Activated CD8-positive, alpha-beta memory T cell treated with anti-CD3 and anti-CD28 coated beads, Interleukin-2, amount 50 U/mL, for 4 hours (primary cell): Measurements from ENCODE around the gene KRT33B.
"Not testable (repeated sequence)": the region's sequence is repeated elsewhere in the genome, so short reads cannot be mapped to it uniquely, and the experiment has no call there.

Experiments used
- DNase-seq: peaks from one replicate; pipeline ENCODE4 v3.0.0-alpha.2; 2020

Gene KRT33B

DNA sequence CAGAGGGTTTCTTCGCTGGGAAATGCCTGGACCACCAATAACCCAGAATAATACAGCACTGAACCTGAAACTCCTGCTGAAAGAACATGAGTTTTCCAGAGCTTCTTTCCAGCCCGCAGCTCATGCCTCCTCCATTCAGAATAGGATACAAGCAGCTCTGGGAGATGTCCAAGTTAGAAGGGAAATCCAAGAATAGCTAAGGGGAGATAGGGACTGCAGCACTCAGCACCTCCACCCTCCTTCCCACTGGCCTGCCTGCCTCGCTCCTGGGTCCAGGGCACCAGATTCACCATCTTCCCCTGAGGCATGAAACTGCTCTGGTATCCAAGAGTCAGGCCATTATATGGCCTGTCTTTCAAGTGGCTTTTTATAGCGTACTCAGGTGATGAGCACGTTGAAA lies 23.7 kb upstream of the KRT33B start:
- no peak for DNase-seq

DNA sequence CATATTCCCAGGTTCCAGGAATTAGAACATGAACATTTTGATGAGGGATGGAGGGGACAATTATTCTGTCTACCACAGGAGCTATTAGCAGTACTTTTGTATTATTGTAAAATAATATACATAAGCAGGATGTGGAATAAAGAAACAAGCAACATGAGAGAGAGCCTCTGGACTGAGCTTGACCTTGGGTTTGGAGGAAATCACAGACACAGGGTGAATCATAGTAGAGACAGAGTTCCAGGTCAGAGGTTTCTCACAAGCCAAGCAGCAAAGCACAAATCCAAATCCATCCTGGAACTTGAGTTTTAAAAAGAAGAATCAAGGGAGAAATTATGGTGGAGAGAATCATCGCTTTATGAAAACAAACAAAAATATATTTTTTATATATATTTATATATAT lies 22.7 kb upstream of the KRT33B start:
- no peak for DNase-seq

DNA sequence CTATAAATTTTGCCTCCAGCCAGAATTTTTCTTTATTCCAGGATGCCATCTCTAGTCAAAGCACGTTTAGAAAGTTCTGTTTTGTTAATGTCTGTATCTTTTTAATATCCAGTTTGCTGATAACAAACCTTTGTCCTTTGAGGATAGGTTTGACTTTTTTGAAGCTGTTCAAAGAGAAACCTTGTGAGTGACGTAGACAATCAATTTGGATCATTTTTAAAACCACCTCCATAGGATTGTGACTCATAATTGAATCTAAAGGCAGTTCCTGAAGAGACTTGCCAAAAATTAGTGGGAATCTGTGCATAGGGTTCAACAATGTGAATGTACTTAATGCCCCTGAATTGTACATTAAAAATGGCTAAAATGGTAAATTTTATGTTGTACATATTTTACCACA lies 21.9 kb upstream of the KRT33B start:
- DNase-seq: no peak

DNA sequence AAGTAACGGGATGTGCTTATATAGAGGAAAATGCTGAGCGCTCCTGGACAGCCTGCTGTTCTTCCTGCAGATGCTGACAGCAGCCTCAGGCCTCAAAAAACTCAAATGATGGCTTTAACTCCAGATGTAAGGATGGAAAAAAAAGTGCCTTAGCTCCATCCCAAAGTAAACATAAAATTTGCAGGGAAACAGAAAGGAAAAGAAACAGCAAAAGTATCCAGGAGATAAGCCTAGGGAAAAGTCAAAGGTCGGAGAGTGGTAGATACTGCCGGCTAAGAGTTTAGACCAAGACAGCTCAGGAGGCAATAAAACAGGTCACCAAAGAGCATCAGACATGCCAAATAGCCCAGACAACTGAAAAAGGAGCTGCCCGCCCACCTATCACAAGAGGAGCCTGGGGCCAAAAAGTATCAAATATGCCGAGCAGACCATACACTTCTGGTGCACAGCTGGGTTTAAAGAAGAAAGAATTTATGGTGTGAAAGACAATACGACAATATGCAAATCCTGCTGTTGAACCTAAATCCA lies 20.9 kb upstream of the KRT33B start:
- DNase-seq: no peak

DNA sequence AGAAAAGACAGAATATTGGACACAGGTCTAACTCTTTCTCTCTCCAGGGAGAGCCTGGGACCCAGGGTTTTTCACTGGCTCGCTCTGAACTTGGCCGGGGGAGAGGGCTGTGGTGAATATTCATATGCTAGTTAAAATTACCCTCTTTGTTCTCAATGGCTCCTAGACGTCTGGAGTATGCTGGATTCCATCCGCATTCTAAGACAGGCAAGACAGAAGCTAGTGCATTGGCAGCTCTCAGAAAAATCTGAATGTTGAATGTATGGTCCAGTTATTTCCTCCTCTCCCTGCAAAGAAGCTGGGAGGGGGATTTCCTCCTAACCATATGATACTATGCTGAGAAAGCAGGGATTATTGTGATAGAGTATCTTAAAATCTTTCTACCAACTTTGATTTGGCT lies 18.1 kb upstream of the KRT33B start:
- DNase-seq: no peak

DNA sequence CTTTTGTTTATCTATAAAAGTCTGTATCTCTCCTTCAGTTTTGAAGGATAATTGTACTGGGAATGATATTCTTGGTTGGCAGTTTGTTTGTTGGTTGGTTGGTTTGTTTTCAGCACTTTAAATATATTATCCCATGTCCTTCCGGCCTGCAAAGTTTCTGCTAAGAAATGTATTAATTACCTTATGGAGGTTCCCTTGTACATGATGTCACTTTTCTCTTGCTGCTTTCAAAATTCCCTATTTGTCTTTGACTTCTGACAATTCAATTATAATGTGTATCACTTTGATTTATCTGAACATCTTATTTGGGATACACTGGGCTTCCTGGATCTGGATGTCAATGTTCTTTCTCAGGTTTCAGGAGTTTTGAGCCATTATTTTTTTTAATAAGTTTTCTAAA lies 16.6 kb upstream of the KRT33B start:
- no peak for DNase-seq

DNA sequence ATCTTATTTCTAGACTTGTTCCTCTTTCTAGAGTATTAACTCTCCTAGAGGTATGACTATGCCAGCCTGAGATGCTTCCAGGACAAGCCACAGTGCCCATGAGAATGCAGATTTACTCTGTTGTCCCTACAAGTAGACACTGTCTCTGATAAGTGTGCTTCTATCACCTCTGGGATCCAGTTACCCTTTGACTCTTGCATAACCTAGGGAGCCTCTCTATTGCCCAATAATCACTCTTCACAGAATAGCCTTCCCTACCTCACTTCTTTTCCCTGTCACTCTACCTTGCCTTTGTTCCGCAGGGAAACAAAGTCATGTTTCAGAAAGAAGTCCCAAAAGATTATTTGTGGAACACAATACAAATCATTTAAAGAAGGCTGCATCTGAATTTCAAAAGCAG lies 14.1 kb upstream of the KRT33B start:
- DNase-seq: no peak

DNA sequence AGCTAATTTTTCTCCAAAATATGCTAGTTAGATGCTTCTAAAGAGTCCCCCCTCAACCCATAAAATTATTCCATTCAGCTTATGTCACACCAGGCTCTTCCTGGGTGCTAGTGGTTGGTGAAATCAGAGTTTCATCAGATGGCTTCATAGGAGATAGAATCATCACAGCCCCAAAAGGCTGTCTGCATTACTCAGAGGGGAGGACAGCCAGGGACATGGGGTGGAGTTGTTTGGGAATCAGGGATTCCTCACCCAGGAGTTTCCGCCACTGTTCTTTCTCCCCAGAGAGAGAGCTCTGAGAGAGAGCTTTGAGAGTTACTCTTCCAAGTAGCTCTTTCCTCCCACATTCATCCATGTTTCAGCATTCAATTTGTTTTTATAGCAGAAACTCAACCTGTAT lies 12.8 kb upstream of the KRT33B start:
- no peak for DNase-seq

DNA sequence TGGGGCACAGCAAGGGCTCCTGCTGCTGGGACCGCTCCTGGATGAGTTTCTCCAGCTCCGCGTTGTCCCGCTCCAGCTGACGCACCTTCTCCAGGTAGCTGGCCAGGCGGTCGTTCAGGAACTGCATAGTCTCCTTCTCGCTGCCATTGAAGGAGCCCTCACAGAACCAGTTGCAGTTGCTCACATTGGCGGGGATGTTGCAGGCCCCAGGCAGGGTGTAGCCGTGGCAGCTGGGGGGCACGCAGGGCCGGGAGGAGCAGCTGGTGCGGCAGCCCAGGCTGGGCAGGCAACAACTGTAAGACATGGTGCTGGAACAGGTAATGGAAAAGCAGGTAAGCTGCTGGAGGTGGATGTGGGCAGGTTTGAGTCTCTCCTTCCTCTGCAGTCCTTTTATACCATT lies 12.3 kb upstream of the KRT33B start, which contains the start of gene KRT34:
Gene KRT34 (minus strand): TSS at position 364 of the 400 bp plus-strand sequence. CDS start 60 bp downstream, at position 304.
- DNase-seq: not testable (repeated sequence)

DNA sequence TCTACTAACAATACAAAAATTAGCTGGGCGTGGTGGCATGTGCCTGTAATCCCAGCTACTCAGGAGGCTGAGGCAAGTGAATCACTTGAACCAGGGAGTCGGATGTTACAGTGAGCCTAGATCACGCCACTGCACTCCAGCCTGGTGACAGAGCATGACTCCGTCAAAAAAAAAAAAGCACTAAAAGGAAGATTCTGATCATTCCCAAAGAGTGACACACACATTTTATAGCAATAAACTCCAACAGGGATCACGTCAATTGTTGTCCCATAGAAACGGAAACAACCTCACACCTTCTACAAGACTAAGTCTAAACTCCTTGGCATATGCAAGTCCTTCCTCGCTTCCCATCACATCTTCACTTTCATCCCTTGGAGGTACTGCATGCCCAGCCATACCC lies 10.5 kb upstream of the KRT33B start:
- not testable (repeated sequence) for DNase-seq

DNA sequence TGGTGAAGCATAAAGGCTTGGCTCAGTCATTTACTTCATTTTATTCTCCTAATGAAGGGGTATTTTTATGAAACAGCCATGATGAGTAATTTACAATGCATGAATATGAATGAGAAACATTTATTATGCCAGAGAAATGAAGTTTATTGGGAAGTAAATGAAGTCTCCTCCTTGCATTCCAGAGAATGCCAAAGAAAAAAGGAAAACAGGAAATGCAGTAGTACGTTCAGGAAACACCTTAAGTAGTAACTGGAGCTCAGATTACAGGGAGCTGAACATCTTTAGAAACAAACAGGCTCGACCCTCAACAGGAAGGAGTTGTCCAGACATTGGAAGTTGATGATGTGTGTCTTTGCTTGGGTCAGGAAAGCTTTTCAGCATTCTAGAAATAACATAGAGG lies 7.9 kb upstream of the KRT33B start:
- no peak for DNase-seq

DNA sequence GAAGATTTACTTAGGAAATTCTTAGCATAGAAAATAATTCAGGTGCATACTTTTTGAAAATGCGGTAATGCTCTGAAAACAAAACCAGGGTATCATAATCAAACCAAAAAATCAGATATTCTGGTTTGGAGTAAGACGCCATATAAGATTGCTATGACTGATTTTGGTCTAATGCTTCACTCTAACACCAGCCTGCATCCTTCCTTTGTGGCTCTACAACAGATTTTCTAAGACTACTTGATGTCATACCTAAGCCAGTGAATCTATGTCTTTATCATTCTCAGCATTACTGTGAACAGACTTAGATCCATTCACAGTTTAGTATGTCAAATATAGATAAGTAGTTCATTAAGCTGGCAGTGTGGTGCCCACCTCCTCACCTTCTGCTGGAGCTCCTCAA lies 590 bp downstream of the KRT33B start:
- DNase-seq: no peak

DNA sequence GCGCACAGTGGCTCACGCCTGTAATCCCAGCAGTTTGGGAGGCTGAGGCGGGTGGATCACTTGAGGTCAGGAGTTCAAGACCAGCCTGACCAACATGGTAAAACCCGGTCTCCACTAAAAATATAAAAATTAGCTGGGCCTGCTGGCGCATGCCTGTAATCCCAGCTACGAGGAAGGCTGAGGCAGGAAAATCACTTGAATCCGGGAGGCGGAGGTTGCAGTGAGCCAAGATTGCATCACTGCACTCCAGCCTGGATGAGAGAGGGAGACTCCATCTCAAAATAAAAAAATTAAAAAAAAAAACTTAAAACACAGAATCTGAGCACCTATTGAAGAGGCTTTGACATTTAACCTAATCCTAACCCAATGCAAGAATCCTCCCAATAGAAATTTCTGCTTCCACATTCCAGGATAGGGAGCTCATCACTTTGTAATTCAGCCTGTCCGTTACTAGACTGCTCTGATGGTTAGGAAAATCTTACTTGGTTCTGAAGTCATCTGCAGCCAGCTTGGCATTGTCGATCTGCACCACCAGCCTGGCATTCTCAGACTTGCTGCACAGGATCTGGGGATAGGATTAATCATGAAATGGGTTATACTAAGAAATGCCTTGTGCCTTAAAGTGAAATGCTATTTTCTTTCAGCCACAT lies 2.1 kb downstream of the KRT33B start:
- DNase-seq: no peak

DNA sequence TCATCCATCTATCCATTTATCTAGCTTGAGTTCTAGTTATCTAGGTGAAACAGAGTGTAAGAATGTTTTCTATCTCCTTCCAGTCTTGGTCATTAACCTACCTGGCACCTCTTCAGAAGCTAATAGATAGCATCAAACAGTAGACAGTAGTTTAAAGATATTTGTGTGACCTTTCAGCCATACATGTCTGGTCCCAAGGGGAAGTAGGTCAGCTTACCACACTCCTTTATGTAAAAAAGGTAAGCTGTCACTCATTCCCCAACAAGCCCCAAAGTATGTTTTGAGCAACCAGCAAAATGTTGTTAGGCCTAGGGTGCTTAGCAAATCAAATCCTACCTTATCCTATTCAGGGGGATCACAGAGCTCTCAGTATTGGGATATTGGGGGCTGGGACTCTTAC lies 3.5 kb downstream of the KRT33B start:
- no peak for DNase-seq

DNA sequence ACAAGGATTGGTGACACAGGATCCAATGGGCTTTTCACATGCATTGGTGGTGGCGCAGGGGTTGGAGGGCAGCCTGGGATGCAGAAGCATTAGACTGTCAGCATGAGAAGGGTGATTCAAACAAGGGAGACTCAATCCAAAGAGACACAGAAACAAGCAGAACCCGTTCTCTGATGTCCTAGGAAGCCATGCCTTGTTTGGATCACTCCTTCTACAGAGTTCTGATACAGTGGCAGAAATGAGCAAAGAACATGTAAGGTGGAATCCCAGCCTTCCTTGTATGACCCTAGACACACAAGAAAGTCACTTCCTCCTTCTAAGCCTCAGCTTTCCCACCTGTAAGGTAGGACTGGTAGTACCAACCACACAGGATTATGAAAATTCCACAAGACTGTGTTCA lies 5.7 kb downstream of the KRT33B start:
- DNase-seq: no peak

DNA sequence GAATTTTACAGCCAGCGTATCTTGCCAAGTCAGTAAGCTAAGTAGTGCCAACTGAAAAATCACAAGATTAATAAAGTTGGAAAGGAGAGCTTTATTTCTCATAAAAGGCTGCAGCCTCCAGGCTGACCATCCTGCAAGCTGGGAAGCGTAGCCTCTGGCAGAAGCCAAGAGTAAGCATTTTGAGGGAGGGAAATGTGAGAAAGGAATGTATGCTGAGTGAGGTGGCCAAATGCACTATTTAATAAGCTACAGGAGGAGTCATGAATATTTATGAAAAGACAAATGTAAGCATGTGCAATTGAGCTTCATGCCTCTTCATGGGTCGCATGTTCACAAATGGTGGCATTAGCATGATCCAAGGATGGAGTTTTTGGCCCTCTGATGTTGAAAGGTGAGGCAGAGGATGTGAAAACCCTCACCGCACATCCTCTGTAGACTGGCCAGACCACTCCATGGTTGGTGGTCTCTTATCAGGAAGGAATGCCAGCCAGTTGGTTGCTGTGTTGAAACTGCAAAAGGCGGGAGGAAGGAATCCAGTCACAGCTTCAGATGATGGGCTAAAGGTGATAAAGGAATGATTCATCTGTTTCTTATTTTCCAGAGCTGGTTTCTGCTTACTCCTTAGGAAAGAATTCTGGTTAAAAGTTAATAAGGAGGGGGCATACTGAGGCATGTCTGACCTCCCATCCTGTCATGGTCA lies 9.2 kb downstream of the KRT33B start:
- DNase-seq: no peak

DNA sequence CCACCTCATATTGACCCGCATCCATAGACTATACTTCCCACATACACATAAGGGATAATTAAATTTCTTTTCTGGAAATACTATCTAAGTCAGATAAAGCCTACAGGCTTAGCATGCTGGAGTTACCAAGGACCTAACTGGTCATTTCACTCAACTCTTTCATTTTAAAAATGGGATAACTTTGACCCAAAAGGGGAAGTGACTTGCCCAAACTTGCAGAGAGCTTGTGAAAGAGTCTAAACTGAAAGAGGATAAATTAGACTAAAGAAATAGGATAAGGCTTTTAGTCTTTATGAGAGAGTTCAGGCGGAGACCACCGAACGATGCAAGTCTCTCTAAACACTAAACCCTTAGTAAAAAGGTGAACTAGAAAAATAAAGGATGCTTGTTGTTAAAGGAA lies 15.1 kb downstream of the KRT33B start:
- DNase-seq: no peak

DNA sequence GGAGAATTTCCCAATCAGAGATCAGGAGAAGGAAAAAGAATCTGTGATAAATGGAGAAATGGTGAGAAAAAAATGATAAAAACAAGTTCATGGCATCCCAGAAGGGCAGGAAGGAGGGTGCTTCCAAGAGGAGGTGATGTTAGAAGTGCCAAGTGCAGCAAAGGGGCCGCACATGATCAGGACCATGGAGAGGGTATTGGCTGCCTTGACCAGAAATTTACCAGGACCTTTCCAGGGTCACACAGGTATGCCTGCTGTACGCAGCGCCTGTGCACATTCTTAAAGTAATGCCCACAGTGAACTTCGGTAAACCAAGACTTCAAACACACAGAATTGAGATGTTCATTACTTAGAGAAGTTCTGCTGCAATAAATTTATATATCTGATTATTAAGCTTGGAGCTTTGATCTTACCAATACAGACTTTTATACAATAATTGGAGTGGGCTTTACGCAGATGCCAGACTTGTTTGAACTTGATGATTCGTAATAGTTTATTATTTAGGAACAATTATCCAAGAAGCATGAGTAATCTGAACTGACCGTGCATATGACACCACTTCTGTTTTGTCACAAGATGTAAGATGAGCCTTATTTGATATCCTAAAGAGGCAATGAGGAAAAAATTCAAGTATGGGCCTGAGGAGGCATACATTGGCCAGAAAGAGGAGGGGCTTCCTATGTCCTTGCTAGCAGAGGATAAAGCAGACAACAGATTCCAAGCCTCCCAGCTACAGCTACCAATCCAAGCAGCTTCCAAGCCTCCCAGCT lies 16.8 kb downstream of the KRT33B start:
- no peak for DNase-seq

DNA sequence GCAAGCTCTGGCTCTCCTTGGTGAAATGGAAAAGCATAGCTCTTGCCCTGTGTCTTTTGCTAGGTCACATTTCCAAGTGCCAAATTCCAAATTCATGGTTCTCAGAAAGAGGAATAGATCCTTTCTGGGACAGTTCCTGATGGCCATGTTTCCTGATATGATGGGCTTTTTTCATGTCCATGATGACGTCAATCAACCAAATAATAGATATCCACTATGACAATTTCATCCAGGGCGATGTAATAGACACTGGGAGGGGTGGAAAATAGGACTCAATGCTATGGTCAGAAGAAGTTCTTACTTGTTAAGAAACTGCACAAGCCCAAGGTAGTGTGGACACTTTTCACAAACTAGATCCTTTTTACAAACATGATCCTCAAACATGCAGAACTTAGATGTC lies 18.4 kb downstream of the KRT33B start:
- DNase-seq: no peak

DNA sequence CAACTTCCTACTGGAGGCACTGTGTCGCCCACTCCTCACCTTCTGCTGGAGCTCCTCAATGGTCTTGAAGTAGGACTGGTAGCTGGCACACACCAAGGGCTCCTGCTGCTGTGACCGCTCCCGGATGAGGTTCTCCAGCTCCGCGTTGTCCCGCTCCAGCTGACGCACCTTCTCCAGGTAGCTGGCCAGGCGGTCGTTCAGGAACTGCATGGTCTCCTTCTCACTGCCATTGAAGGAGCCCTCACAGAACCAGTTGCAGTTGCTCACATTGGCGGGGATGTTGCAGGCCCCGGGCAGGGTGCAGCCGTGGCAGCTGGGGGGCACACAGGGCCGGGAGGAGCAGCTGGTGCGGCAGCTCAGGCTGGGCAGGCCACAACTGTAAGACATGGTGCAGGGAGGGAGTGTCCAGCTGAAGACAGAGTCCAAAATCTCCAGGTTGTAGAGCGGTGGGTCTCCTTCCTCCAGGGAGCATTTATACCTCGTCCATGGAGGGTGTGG lies 19.2 kb downstream of the KRT33B start, which contains the start of gene KRT33A:
Gene KRT33A (minus strand): TSS at position 448 of the 498 bp plus-strand sequence. CDS start 61 bp downstream, at position 387.
- not testable (repeated sequence) for DNase-seq

DNA sequence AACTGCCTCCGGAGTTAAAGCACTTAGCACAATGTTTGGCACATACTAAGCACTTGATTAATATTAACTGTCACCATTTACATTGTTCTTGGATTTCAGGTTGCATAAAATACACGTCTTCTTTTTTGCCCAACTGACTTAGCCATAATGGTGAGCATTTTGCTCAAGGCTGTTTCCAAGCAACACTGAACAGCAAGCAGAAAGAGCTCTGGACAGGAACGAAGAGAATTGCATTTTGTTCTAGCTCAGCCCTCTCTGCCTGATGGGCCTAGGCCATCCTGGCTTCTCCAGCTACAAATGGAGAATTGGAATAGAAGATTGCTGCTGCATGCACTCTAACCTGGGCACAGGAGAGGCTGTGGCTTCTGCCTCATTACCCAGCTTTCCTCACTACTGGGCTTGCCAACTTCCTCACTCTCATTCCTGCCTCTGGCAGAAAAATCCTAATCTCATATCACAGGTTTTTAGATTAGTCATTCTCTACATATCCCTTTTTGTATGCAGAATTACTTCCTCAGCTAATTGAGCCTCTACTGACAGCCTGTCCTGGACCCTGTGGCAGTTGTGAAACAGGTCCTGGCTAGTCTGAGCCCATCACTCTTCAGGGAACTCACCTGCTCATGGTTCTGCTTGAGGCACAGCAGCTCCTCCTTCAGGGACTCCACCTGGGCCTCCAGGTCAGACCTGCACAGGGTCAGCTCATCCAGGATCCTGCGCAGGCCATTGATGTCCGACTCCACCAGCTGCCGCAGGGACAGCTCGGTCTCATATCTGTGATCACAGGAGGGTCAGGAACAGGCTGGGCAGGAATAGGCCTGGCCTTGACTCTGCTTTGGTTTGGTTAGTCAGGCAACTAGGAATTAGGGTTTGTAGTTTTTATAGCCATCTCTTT lies 21.5 kb downstream of the KRT33B start:
- DNase-seq: no peak

DNA sequence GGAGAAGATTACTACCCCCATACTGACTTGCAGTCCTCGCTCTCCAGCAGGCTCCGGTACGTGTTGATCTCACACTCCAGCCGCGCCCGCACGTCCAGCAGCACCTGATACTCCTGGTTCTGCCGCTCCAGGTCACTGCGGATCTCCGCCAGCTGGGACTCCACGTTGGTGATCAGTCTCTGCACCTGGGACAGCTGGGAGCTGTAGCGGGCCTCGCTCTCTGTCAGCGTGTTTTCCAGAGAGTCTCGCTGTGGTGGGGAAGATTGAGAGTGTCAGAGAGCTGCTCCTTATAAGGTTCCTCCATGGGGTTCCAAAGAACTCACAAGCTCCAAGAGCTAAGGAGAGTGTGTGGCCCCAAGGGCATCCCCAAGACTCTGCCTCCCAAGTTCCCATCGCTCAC lies 23.2 kb downstream of the KRT33B start:
- DNase-seq: not testable (repeated sequence)
